IMR-90 (cell line): ENCODE measurements around the gene RENBP. TPM values are rescaled to one million over a fixed set of nuclear protein-coding genes. Genes with fewer than 3 reads are reported as not detected.

Experiments used
- ATAC-seq: fragments of 200-7000 bp; cut with Tn5 transposase; 2 replicates; pipeline ENCODE4 v1.9.1; 2020; ENCODE audit warnings: low read depth, mild to moderate bottlenecking, moderate library complexity
- BruUV-seq: library from RNA; stranded (reverse); fragments of 400-500 nt; replicated peaks from 2 replicates; lab custom pipeline; 2021; lab: Mats Ljungman, UMichigan
- CTCF ChIA-PET: fragments of 300-600 bp; formaldehyde crosslinking; extraction: SDS; loops from one replicate; lab custom pipeline; 2021; ENCODE audit warnings: antibody characterized with exemption; lab: Yijun Ruan, JAX
- POLR2A ChIA-PET: fragments of 300-600 bp; sonication (Branson Sonifier 250); formaldehyde crosslinking; loops from one replicate; lab custom pipeline; 2022; ENCODE audit warnings: antibody characterized with exemption; ENCODE audit not compliant: unreplicated experiment; lab: Charles Lee
- DNase-seq: peaks from one replicate; pipeline ENCODE4 v3.0.0; 2013
- H2AFZ ChIP-seq: replicated peaks from 2 replicates; pipeline ENCODE3; 2013; ENCODE audit warnings: low read length, mild to moderate bottlenecking; ENCODE audit not compliant: poor library complexity
- H2AK5ac ChIP-seq: 2 replicates; pipeline ENCODE4 v1.6.1; 2013; ENCODE audit warnings: low read depth, low read length, inconsistent platforms
- H2AK9ac ChIP-seq: replicated peaks from 2 replicates; pipeline ENCODE3; 2013; ENCODE audit warnings: mild to moderate bottlenecking, low read depth, low read length, moderate library complexity; ENCODE audit not compliant: poor library complexity
- H2BK120ac ChIP-seq: 2 replicates; pipeline ENCODE4 v1.6.1; 2013; ENCODE audit warnings: low read depth, low read length, inconsistent platforms
- H2BK15ac ChIP-seq: 3 replicates; pipeline ENCODE4 v1.6.1; 2013; ENCODE audit warnings: low read depth, low read length, inconsistent platforms
- H2BK20ac ChIP-seq: 2 replicates; pipeline ENCODE4 v1.6.1; 2013; ENCODE audit warnings: low read depth, mild to moderate bottlenecking, inconsistent platforms, low read length, moderate library complexity
- H2BK5ac ChIP-seq: 2 replicates; pipeline ENCODE4 v1.6.1; 2013; ENCODE audit warnings: mild to moderate bottlenecking, low read depth, low read length, inconsistent platforms; ENCODE audit not compliant: poor library complexity, severe bottlenecking
- H3K14ac ChIP-seq: replicated peaks from 2 replicates; pipeline ENCODE4 v1.6.1; 2013; ENCODE audit warnings: low read depth, low read length, inconsistent platforms
- H3K18ac ChIP-seq: 2 replicates; pipeline ENCODE4 v1.6.1; 2013; ENCODE audit warnings: low read depth, low read length, control low read depth
- H3K23ac ChIP-seq: 2 replicates; pipeline ENCODE4 v1.6.1; 2013; ENCODE audit warnings: low read depth, low read length, inconsistent platforms
- H3K27ac ChIP-seq: 2 replicates; pipeline ENCODE4 v1.5.1; 2013; ENCODE audit warnings: mild to moderate bottlenecking, control low read depth, low read length; ENCODE audit not compliant: insufficient read depth
- H3K27me3 ChIP-seq: 2 replicates; pipeline ENCODE4 v1.6.1; 2013; ENCODE audit warnings: low read length; ENCODE audit not compliant: control insufficient read depth, insufficient read depth
- H3K36me3 ChIP-seq: 2 replicates; pipeline ENCODE4 v1.6.1; 2013; ENCODE audit warnings: low read length, mixed read lengths; ENCODE audit not compliant: control insufficient read depth, insufficient read depth
- H3K4ac ChIP-seq: 2 replicates; pipeline ENCODE4 v1.6.1; 2013; ENCODE audit warnings: low read depth, low read length, inconsistent platforms
- H3K4me1 ChIP-seq: 2 replicates; pipeline ENCODE4 v1.6.1; 2013; ENCODE audit warnings: low read length, mixed read lengths; ENCODE audit not compliant: control insufficient read depth, insufficient read depth
- H3K4me2 ChIP-seq: 2 replicates; pipeline ENCODE4 v1.6.1; 2013; ENCODE audit warnings: low read depth, mild to moderate bottlenecking, control low read depth, low read length, moderate library complexity
- H3K4me3 ChIP-seq: 2 replicates; pipeline ENCODE4 v1.5.1; 2013; ENCODE audit warnings: low read depth, mild to moderate bottlenecking, control low read depth, low read length, moderate library complexity; ENCODE audit not compliant: insufficient read depth
- H3K56ac ChIP-seq: 2 replicates; pipeline ENCODE4 v1.6.1; 2013; ENCODE audit warnings: low read length, inconsistent platforms; ENCODE audit not compliant: insufficient read depth; ENCODE audit errors: extremely low read depth
- H3K79me1 ChIP-seq, 2 experiments: 2 replicates each; pipeline ENCODE4 v1.6.1; 2013; ENCODE audit warnings: low read length in 2 of 2, inconsistent platforms in 1 of 2, low read depth in 1 of 2
- H3K9ac ChIP-seq: 2 replicates; pipeline ENCODE4 v1.6.1; 2013; ENCODE audit warnings: low read depth, low read length, control low read depth
- H3K9me1 ChIP-seq: 2 replicates; pipeline ENCODE4 v1.6.1; 2013; ENCODE audit warnings: low read length, inconsistent platforms; ENCODE audit not compliant: insufficient read depth
- H3K9me3 ChIP-seq: 2 replicates; pipeline ENCODE4 v1.6.1; 2013; ENCODE audit warnings: low read length; ENCODE audit not compliant: control insufficient read depth, insufficient read depth
- H4K20me1 ChIP-seq: 2 replicates; pipeline ENCODE4 v1.6.1; 2013; ENCODE audit warnings: low read length, inconsistent platforms; ENCODE audit not compliant: insufficient read depth
- H4K5ac ChIP-seq: 2 replicates; pipeline ENCODE4 v1.6.1; 2013; ENCODE audit warnings: mild to moderate bottlenecking, low read depth, low read length, control low read depth
- H4K8ac ChIP-seq, 2 experiments: 2 replicates each; pipeline ENCODE4 v1.6.1; 2013; ENCODE audit warnings: low read depth in 2 of 2, low read length in 2 of 2, control low read depth in 1 of 2, inconsistent platforms in 1 of 2
- H4K91ac ChIP-seq: 2 replicates; pipeline ENCODE4 v1.6.1; 2013; ENCODE audit warnings: low read depth, low read length, inconsistent platforms; ENCODE audit not compliant: insufficient read depth
- CEBPB ChIP-seq: IDR thresholded peaks from 2 replicates; pipeline ENCODE4 v1.6.1; 2012; ENCODE audit warnings: low read depth, low read length, improper control_type of control experiment
- CHD1 ChIP-seq: IDR thresholded peaks from 2 replicates; pipeline ENCODE4 v1.6.1; 2012; ENCODE audit warnings: low read depth, low read length, improper control_type of control experiment
- FOS ChIP-seq: fragments of 150-350 bp; IDR thresholded peaks from 2 replicates; pipeline ENCODE4 v1.6.1; 2016; ENCODE audit warnings: low read depth, low read length
- MAFK ChIP-seq: IDR thresholded peaks from 2 replicates; pipeline ENCODE4 v1.6.1; 2012; ENCODE audit warnings: low read depth, low read length, improper control_type of control experiment
- MXI1 ChIP-seq: IDR thresholded peaks from 2 replicates; pipeline ENCODE4 v1.6.1; 2012; ENCODE audit warnings: low read depth, mild to moderate bottlenecking, low read length, moderate library complexity, borderline replicate concordance
- NFE2L2 ChIP-seq: fragments of 150-350 bp; IDR thresholded peaks from 2 replicates; pipeline ENCODE4 v1.6.1; 2016; ENCODE audit warnings: low read depth, mild to moderate bottlenecking, low read length
- RCOR1 ChIP-seq: IDR thresholded peaks from 2 replicates; pipeline ENCODE4 v1.6.1; 2012; ENCODE audit warnings: mild to moderate bottlenecking, low read length, improper control_type of control experiment; ENCODE audit not compliant: insufficient replicate concordance
- RFX5 ChIP-seq: IDR thresholded peaks from 2 replicates; pipeline ENCODE4 v1.8.0; 2012; ENCODE audit warnings: low read depth, mild to moderate bottlenecking, low read length, moderate library complexity
- SMC3 ChIP-seq: fragments of 150-350 bp; IDR thresholded peaks from 2 replicates; pipeline ENCODE4 v1.6.1; 2016; ENCODE audit warnings: low read depth, mild to moderate bottlenecking, antibody characterized with exemption, low read length, moderate library complexity
- WGBS, 2 experiments: methylation state at CpG; one replicate each; pipeline versions ENCODE4 v1.1.5 to v1.1.7; 2013; ENCODE audit warnings: missing lambda C conversion rate in 2 of 2; ENCODE audit not compliant: insufficient read length in 1 of 2; ENCODE audit errors: extremely low coverage in 2 of 2; 5-methylcytosine and 5-hydroxymethylcytosine counted together
- dilution Hi-C: fragments of 300-500 bp; cut with HindIII; formaldehyde crosslinking; loops from one replicate; pipeline ENCODE4 v1.14.3; 2018; ENCODE audit warnings: low sequenced_read_pairs; ENCODE audit not compliant: unreplicated experiment
- in situ Hi-C: fragments of 300-500 bp; cut with MboI; formaldehyde crosslinking; loops from 3 replicates; pipeline ENCODE4 v1.14.3; 2019; ENCODE audit warnings: low sequenced_read_pairs, inconsistent platforms, mixed read lengths
- intact Hi-C: fragments of 100-400 bp; cut with micrococcal nuclease; formaldehyde crosslinking; loops from 2 replicates; pipeline ENCODE4 v1.10.0; 2022
- polyA plus RNA-seq, 3 experiments: library from polyadenylated mRNA; depleted of rRNA; stranded (reverse); fragments of >200 nt; gene quantifications; 2 replicates each; pipeline ENCODE4 v1.2.3, GENCODE V29; 2012; ENCODE audit warnings: low replicate concordance in 1 of 3
- total RNA-seq: library from RNA; depleted of rRNA; stranded (reverse); fragments of >200 nt; gene quantifications from 2 replicates; pipeline ENCODE4 v1.2.3, GENCODE V29; 2012
- TF ChIP-seq, protein P1 (sequence below): conservative IDR thresholded peaks from 2 replicates; pipeline ENCODE4 v1.5.1; 2012; ENCODE audit warnings: mild to moderate bottlenecking, low read depth, low read length, improper control_type of control experiment
- TF ChIP-seq, protein P2 (sequence below): fragments of 150-350 bp; IDR thresholded peaks from 2 replicates; pipeline ENCODE4 v1.6.1; 2016; ENCODE audit warnings: low read depth, mild to moderate bottlenecking, low read length, moderate library complexity, borderline replicate concordance

Gene RENBP
- total and polyA plus RNA-seq, 2 of the 4 experiments (the other 2 are of a cell fraction), result 0.15 to 0.18 TPM

- no peak for TF ChIP-seq FOS
These were observed 2.7 kb upstream of the RENBP start (continued) for GRCh38 chrX:153947009-153947769.

DNA sequence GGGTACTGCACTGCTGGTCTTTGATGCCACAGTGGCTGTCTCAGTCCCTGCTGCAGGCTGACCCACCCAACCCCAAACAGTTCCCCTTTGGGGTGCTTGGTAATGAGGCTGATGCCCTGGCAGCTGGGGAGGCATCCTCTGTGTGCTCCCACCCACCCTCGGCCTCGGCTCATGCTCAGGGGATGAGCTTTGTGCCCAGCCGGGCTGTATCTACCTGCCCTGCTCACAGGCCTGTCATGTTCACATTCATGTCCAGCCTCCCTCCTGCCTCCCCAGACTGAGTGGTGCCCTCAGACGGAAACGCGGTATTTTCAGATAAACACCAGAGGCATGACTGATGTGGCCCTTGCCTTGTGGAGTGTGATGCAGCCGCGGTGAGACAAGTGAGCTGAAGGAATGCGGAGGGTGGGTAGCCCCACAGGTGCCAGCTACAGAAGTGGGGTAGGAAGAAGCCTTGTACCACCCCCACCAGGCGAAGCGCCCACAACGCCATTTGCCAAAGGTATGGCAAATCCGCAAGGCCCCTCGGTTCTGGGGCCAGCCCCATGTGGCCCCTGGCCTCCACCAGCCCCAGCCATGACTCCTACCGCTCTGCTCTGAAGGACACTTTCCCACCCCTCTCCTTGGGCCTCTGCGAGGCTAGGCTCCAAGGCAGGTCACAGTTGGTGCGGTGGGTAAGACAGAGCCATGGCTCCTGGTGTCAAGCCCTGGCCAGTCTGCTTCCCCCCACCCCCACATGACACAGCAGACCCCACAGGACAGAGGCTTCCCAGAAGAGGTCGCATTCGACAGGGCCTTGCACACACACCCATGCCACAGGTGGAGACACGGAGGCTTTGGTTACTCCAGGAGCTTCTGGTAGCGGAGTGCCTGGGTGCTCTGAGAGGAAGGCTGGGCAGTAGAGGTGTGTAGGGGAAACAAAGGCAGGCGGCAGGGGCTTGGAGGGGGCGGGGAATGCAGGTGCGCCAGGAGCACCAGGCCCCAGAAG is 1.8 kb upstream of the RENBP start:
- Histone ChIP-seq H4K8ac (no peak overlapping the region), H2BK20ac (no peak overlapping the region), H3K4me2 (no peak overlapping the region), H3K4ac (no peak overlapping the region), H3K79me1 (no peaks in the 10 kb centered on the region; a peak in 1 of 4 replicates), H2BK5ac (no peak overlapping the region), H2BK15ac (no peak overlapping the region), H3K36me3 (peaks cover 14% of the 10 kb centered on the region), H4K5ac (no peak overlapping the region), H3K4me1 (no peaks in the 10 kb centered on the region), H2AK9ac (peak overlapping the region; percentile 65), H4K20me1 (no peaks in the 10 kb centered on the region), H3K4me3 (no peak overlapping the region), H3K18ac (no peak overlapping the region), H2AFZ (no peak overlapping the region), H2BK120ac (no peak overlapping the region), H3K23ac (no peak overlapping the region), H3K9me1 (no peaks in the 10 kb centered on the region), H3K9ac (no peak overlapping the region), H2AK5ac (no peak overlapping the region), H3K27me3 (no peaks in the 10 kb centered on the region), H4K91ac (no peak overlapping the region), H3K27ac (no peak overlapping the region), H3K14ac (no peak overlapping the region), H3K56ac (no peak overlapping the region), H3K9me3 (no peaks in the 10 kb centered on the region)
- intact Hi-C loops (no loop called here), in situ Hi-C loops (no loop called here), dilution Hi-C loops (no loop called here)
- WGBS, 2 experiments, result 67% methylated on average over 3 of the region's 24 CpGs; no CpG with 5 or more reads in 1 of the 2 experiments
- ATAC-seq (no peak), DNase-seq (no peak)
- ChIA-PET CTCF (interaction anchor here (0.7 to 1.0 kb wide), 2 partner anchors 168 to 183 kb away, joined by 3 to 4 read pairs; no protein-coding TSS in a partner anchor), POLR2A (no interaction called here)
- BruUV-seq, result no TSS peak
- no peak for TF ChIP-seq FOS
- TF ChIP-seq NFE2L2, result no peak
- no peak for TF ChIP-seq CEBPB
- no peak for TF ChIP-seq CHD1
- TF ChIP-seq, protein P1, sequence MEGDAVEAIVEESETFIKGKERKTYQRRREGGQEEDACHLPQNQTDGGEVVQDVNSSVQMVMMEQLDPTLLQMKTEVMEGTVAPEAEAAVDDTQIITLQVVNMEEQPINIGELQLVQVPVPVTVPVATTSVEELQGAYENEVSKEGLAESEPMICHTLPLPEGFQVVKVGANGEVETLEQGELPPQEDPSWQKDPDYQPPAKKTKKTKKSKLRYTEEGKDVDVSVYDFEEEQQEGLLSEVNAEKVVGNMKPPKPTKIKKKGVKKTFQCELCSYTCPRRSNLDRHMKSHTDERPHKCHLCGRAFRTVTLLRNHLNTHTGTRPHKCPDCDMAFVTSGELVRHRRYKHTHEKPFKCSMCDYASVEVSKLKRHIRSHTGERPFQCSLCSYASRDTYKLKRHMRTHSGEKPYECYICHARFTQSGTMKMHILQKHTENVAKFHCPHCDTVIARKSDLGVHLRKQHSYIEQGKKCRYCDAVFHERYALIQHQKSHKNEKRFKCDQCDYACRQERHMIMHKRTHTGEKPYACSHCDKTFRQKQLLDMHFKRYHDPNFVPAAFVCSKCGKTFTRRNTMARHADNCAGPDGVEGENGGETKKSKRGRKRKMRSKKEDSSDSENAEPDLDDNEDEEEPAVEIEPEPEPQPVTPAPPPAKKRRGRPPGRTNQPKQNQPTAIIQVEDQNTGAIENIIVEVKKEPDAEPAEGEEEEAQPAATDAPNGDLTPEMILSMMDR, result no peak
- no peak for TF ChIP-seq MAFK
- TF ChIP-seq, protein P2, sequence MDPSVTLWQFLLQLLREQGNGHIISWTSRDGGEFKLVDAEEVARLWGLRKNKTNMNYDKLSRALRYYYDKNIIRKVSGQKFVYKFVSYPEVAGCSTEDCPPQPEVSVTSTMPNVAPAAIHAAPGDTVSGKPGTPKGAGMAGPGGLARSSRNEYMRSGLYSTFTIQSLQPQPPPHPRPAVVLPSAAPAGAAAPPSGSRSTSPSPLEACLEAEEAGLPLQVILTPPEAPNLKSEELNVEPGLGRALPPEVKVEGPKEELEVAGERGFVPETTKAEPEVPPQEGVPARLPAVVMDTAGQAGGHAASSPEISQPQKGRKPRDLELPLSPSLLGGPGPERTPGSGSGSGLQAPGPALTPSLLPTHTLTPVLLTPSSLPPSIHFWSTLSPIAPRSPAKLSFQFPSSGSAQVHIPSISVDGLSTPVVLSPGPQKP, result no peak
- TF ChIP-seq SMC3, result no peak
- TF ChIP-seq RCOR1, result no peak
- TF ChIP-seq MXI1, result no peak
- no peak for TF ChIP-seq RFX5
